Measurements from ENCODE around the gene TNFRSF19.

TNFRSF19 gene

GRCh38 chr13:23549724-23550123, 20.5 kb upstream of the TNFRSF19 start:
- TF ChIP-seq ARNT (IDR thresholded peaks at IDR 0.05) (no peak), CTBP1 (IDR thresholded peaks at IDR 0.05; ENCODE audit: borderline replicate concordance) (no peak), L3MBTL2 (conservative IDR thresholded peaks at IDR 0.05) (no peak), ELF4 (IDR thresholded peaks at IDR 0.05) (no peak), NFRKB (IDR thresholded peaks at IDR 0.05) (no peak), ZNF384 (IDR thresholded peaks at IDR 0.05) (no peak), FOXM1 (IDR thresholded peaks at IDR 0.05; ENCODE audit: borderline replicate concordance) (no peak), BHLHE40 (IDR thresholded peaks at IDR 0.05; ENCODE audit: borderline replicate concordance) (no peak), LEF1 (IDR thresholded peaks at IDR 0.05; ENCODE audit: borderline replicate concordance) (no peak), HDGF (IDR thresholded peaks at IDR 0.05; ENCODE audit: borderline replicate concordance) (no peak), SUZ12 (IDR thresholded peaks at IDR 0.05) (no peak), FOXA1 (IDR thresholded peaks at IDR 0.05) (no peak), PKNOX1 (IDR thresholded peaks at IDR 0.05) (no peak), TARDBP (IDR thresholded peaks at IDR 0.05) (no peak), FOXK2 (IDR thresholded peaks at IDR 0.05) (no peak), SP1 (IDR thresholded peaks at IDR 0.05) (no peak)
- ChIA-PET CTCF (no interaction called here), POLR2A (no interaction called here)
- no peak for DNase-seq (ENCODE audit: extremely low spot score)

- no peak for DNase-seq (ENCODE audit: extremely low spot score)
- CTCF ChIA-PET, result no interaction called here
- POLR2A ChIA-PET, result no interaction called here
- TF ChIP-seq CTBP1 (IDR thresholded peaks at IDR 0.05; ENCODE audit: borderline replicate concordance), result no peak
- TF ChIP-seq ELF4 (IDR thresholded peaks at IDR 0.05), result no peak
- no peak for TF ChIP-seq LEF1 (IDR thresholded peaks at IDR 0.05; ENCODE audit: borderline replicate concordance)
- TF ChIP-seq L3MBTL2 (conservative IDR thresholded peaks at IDR 0.05), result no peak
- no peak for TF ChIP-seq HDGF (IDR thresholded peaks at IDR 0.05; ENCODE audit: borderline replicate concordance)
- TF ChIP-seq TARDBP (IDR thresholded peaks at IDR 0.05), result no peak
- TF ChIP-seq ZNF384 (IDR thresholded peaks at IDR 0.05), result no peak
- no peak for TF ChIP-seq PKNOX1 (IDR thresholded peaks at IDR 0.05)
- TF ChIP-seq NFRKB (IDR thresholded peaks at IDR 0.05), result no peak
- no peak for TF ChIP-seq ARNT (IDR thresholded peaks at IDR 0.05)
- TF ChIP-seq BHLHE40 (IDR thresholded peaks at IDR 0.05; ENCODE audit: borderline replicate concordance), result no peak
- no peak for TF ChIP-seq SP1 (IDR thresholded peaks at IDR 0.05)
- TF ChIP-seq SUZ12 (IDR thresholded peaks at IDR 0.05), result no peak
- no peak for TF ChIP-seq FOXK2 (IDR thresholded peaks at IDR 0.05)
- TF ChIP-seq FOXA1 (IDR thresholded peaks at IDR 0.05), result no peak
Observed at GRCh38 chr13:23550163-23550562, 20.0 kb upstream of the TNFRSF19 start.

GRCh38 chr13:23551213-23552008, 18.8 kb upstream of the TNFRSF19 start:
- no peak for DNase-seq (ENCODE audit: extremely low spot score)
- no peak for TF ChIP-seq FOXK2 (IDR thresholded peaks at IDR 0.05)
- no peak for TF ChIP-seq PKNOX1 (IDR thresholded peaks at IDR 0.05)
- TF ChIP-seq BHLHE40 (IDR thresholded peaks at IDR 0.05; ENCODE audit: borderline replicate concordance), result no peak
- no peak for TF ChIP-seq SUZ12 (IDR thresholded peaks at IDR 0.05)
- TF ChIP-seq ARNT (IDR thresholded peaks at IDR 0.05), result no peak
- no peak for TF ChIP-seq ZNF384 (IDR thresholded peaks at IDR 0.05)
- TF ChIP-seq FOXM1 (IDR thresholded peaks at IDR 0.05; ENCODE audit: borderline replicate concordance), result no peak
- no peak for TF ChIP-seq CTBP1 (IDR thresholded peaks at IDR 0.05; ENCODE audit: borderline replicate concordance)
- no peak for TF ChIP-seq FOXA1 (IDR thresholded peaks at IDR 0.05)
- no peak for TF ChIP-seq SP1 (IDR thresholded peaks at IDR 0.05)
- no peak for TF ChIP-seq ELF4 (IDR thresholded peaks at IDR 0.05)
- no peak for TF ChIP-seq NFRKB (IDR thresholded peaks at IDR 0.05)
- TF ChIP-seq HDGF (IDR thresholded peaks at IDR 0.05; ENCODE audit: borderline replicate concordance), result no peak
- POLR2A ChIA-PET, result no interaction called here
- CTCF ChIA-PET, result interaction anchor here (0.6 to 0.7 kb wide), 2 partner anchors 10 to 27 kb away, joined by 3 to 6 read pairs; no protein-coding TSS in a partner anchor

GRCh38 chr13:23552171-23552570, 18.0 kb upstream of the TNFRSF19 start:
- ChIA-PET CTCF (no interaction called here), POLR2A (no interaction called here)
- no peak for DNase-seq (ENCODE audit: extremely low spot score)

More at GRCh38 chr13:23552171-23552570, 18.0 kb upstream of the TNFRSF19 start:
- TF ChIP-seq SUZ12 (IDR thresholded peaks at IDR 0.05) (no peak), BHLHE40 (IDR thresholded peaks at IDR 0.05; ENCODE audit: borderline replicate concordance) (no peak), HDGF (IDR thresholded peaks at IDR 0.05; ENCODE audit: borderline replicate concordance) (no peak), TARDBP (IDR thresholded peaks at IDR 0.05) (no peak), ELF4 (IDR thresholded peaks at IDR 0.05) (no peak), PKNOX1 (IDR thresholded peaks at IDR 0.05) (no peak), FOXA1 (IDR thresholded peaks at IDR 0.05) (no peak), ARNT (IDR thresholded peaks at IDR 0.05) (no peak), NFRKB (IDR thresholded peaks at IDR 0.05) (no peak), SP1 (IDR thresholded peaks at IDR 0.05) (no peak), LEF1 (IDR thresholded peaks at IDR 0.05; ENCODE audit: borderline replicate concordance) (no peak), L3MBTL2 (conservative IDR thresholded peaks at IDR 0.05) (no peak), FOXM1 (IDR thresholded peaks at IDR 0.05; ENCODE audit: borderline replicate concordance) (no peak), CTBP1 (IDR thresholded peaks at IDR 0.05; ENCODE audit: borderline replicate concordance) (no peak), FOXK2 (IDR thresholded peaks at IDR 0.05) (no peak), ZNF384 (IDR thresholded peaks at IDR 0.05) (no peak)
